ENCODE data around the gene CACFD1. TPM values are rescaled to one million over a fixed set of nuclear protein-coding genes. Genes with fewer than 3 reads are reported as not detected.

The CACFD1 gene
- total RNA-seq, 1 experiment from 2014 or later = 6.9 TPM

DNA sequence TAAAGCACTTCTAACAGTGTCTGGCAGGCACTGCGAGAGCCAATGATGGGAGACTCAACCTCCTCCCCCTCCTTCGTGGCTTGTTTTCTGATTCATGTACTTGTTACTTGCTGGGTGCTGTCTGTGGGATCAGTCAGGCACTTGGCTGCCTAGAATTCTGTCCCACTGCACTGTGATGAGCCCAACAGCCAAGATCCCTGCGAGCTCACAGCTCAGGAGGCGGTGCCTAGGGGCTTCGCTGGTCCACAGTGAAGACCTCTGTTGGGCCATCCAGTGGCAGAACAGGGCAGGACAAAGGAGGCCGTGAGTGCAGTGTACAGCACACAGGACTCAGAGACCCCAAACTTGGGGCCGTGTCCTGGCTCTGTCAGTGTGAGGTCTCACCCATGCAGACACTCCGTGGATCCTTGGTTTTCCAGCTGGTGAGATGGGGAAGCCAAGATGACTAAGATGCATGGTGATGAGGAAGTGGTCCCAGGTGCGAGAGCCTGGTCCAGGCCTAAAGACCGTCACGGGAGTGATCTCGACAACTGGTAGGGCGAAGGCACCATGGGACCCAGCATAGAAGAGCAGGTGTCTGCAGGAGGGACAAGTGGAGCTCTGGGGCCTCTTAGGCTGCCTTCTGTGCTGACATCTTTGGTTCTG is 45.5 kb downstream of the CACFD1 start:
- no TSS peak for BruUV-seq (replicated peaks)

DNA sequence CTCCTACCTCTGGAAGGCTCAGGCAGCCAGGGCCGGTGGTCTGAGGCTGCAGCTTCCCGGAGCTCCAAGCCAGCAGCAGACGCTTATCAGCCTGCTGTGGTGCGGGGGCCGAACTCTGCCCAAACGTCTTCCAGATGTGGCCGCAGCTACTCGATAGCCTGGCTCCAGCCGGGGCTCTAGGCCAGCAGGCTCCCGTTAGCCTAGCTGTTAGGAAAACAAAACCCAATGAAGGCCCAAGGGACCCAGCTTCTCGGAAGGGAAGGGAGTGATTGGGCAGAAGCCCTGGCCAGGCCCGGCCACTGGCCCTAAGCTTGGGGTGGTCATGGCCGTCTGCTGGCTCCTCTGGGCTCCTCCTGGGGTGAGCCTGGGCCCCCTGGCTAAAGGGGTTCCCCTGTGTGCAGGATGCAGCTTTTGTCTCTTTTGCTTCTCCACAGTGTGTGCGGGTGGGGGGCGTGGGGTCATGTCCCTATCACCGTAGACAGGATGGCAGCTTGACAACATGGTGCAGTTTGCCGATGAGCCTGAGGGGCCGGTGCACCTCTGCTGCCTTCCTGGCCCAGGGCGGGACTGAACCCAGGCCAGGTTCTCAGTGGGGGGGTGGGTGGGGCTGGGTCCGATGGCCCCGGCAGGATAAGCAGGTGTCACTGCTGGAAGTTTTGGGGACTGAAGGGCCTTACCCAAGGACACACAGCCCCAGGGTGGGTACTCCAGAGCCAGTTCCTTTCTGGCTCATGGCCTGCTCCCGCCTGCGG is 46.3 kb downstream of the CACFD1 start:
- no peak overlapping the region for H3K4me2 ChIP-seq (ENCODE audit: low read length)
- intact Hi-C loops (cut with micrococcal nuclease) = no loop called here
- BruUV-seq (replicated peaks) = no TSS peak

More for the DNA sequence above, 45.5 kb downstream of the CACFD1 start:
- Histone ChIP-seq H3K27me3 (ENCODE audit: insufficient read depth, low read length) (no peaks in the 10 kb centered on the region), H3K4me3 (replicated peaks in 1 of 2; ENCODE audit: low read depth in 1 of 2, low read length in 2 of 2) (no peak overlapping the region), H3K79me2 (ENCODE audit: insufficient read depth, low read length) (no peaks in the 10 kb centered on the region), H3K36me3 (ENCODE audit: control insufficient read depth in 1 of 2, insufficient read depth in 2 of 2, low read length in 2 of 2) (no peaks in the 10 kb centered on the region), H2AFZ (ENCODE audit: low read depth, low read length, poor library complexity, severe bottlenecking) (no peak overlapping the region), H3K4me2 (ENCODE audit: low read length) (no peak overlapping the region), H3K9ac (ENCODE audit: low read length) (no peak overlapping the region), H4K20me1 (ENCODE audit: insufficient read depth) (no peaks in the 10 kb centered on the region), H3K9me2 (ENCODE audit: insufficient read depth) (no peaks in the 10 kb centered on the region), H3K9me3 (ENCODE audit: control insufficient read depth in 1 of 2, insufficient read depth in 1 of 2, low read depth in 1 of 2, low read length in 2 of 2) (peaks cover 8 to 18% of the 10 kb centered on the region in 2 experiments), H3K27ac (ENCODE audit: low read depth, low read length) (no peak overlapping the region), H3K4me1 (ENCODE audit: control insufficient read depth in 1 of 2, insufficient read depth in 2 of 2, low read length in 2 of 2) (peaks cover 6 to 10% of the 10 kb centered on the region in 2 experiments; a peak in 3 of 4 replicates)
- POLR2A ChIA-PET = no interaction called here
- CTCF ChIA-PET = interaction anchor here (1.1 kb wide), 1 partner anchor 19 kb away, joined by 4 read pairs; no protein-coding TSS in a partner anchor
- intact Hi-C loops (cut with micrococcal nuclease) = no loop called here
- ATAC-seq (no peak), DNase-seq (ENCODE audit: low read depth, low spot score) (no peak)
- RAD21 ChIA-PET (ENCODE audit: low non-redundant PET in 1 of 2, low total read pairs in 2 of 2, uncharacterized antibody in 2 of 2, unreplicated experiment in 2 of 2) = no interaction called here
- no peak for TF ChIP-seq TCF7L2 (IDR thresholded peaks at IDR 0.05; ENCODE audit: borderline replicate concordance, extremely low read depth, insufficient read depth, insufficient read length)
- no peak for TF ChIP-seq CBX3 (IDR thresholded peaks at IDR 0.05; ENCODE audit: low read depth)
- no peak for TF ChIP-seq EZH2 (IDR thresholded peaks at IDR 0.05)
- no peak for TF ChIP-seq ZFX (IDR thresholded peaks at IDR 0.05)
- no peak for TF ChIP-seq RAD21 (IDR thresholded peaks at IDR 0.05; ENCODE audit: low read depth)
- TF ChIP-seq, protein P1, sequence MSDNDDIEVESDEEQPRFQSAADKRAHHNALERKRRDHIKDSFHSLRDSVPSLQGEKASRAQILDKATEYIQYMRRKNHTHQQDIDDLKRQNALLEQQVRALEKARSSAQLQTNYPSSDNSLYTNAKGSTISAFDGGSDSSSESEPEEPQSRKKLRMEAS (IDR thresholded peaks at IDR 0.05) = no peak

More for the DNA sequence above, 46.3 kb downstream of the CACFD1 start:
- no peak for TF ChIP-seq TCF7L2 (IDR thresholded peaks at IDR 0.05; ENCODE audit: borderline replicate concordance, extremely low read depth, insufficient read depth, insufficient read length)
- TF ChIP-seq, protein P1 (IDR thresholded peaks at IDR 0.05) = no peak
- TF ChIP-seq, protein P2, sequence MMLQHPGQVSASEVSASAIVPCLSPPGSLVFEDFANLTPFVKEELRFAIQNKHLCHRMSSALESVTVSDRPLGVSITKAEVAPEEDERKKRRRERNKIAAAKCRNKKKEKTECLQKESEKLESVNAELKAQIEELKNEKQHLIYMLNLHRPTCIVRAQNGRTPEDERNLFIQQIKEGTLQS (IDR thresholded peaks at IDR 0.05) = no peak
- TF ChIP-seq CBX3 (IDR thresholded peaks at IDR 0.05; ENCODE audit: low read depth) = no peak
- Histone ChIP-seq H3K36me3 (ENCODE audit: control insufficient read depth in 1 of 2, insufficient read depth in 2 of 2, low read length in 2 of 2) (no peaks in the 10 kb centered on the region), H4K20me1 (ENCODE audit: insufficient read depth) (no peaks in the 10 kb centered on the region), H2AFZ (ENCODE audit: low read depth, low read length, poor library complexity, severe bottlenecking) (no peak overlapping the region), H3K9me2 (ENCODE audit: insufficient read depth) (no peaks in the 10 kb centered on the region), H3K79me2 (ENCODE audit: insufficient read depth, low read length) (no peaks in the 10 kb centered on the region), H3K4me3 (replicated peaks in 1 of 2; ENCODE audit: low read depth in 1 of 2, low read length in 2 of 2) (no peak overlapping the region), H3K27ac (ENCODE audit: low read depth, low read length) (no peak overlapping the region), H3K9me3 (ENCODE audit: control insufficient read depth in 1 of 2, insufficient read depth in 1 of 2, low read depth in 1 of 2, low read length in 2 of 2) (peaks cover 8 to 17% of the 10 kb centered on the region in 2 experiments), H3K27me3 (ENCODE audit: insufficient read depth, low read length) (no peaks in the 10 kb centered on the region), H3K9ac (ENCODE audit: low read length) (no peak overlapping the region), H3K4me1 (ENCODE audit: control insufficient read depth in 1 of 2, insufficient read depth in 2 of 2, low read length in 2 of 2) (peaks cover 6 to 10% of the 10 kb centered on the region in 2 experiments; a peak in 3 of 4 replicates)
- ChIA-PET CTCF (interaction anchor here (1.1 kb wide), 1 partner anchor 20 kb away, joined by 4 read pairs; no protein-coding TSS in a partner anchor), RAD21 (ENCODE audit: low non-redundant PET in 1 of 2, low total read pairs in 2 of 2, uncharacterized antibody in 2 of 2, unreplicated experiment in 2 of 2) (no interaction called here), POLR2A (no interaction called here)
- ATAC-seq (no peak), DNase-seq (ENCODE audit: low read depth, low spot score) (no peak)
